ENCODE data around the gene PPP3CA.
"Not testable (repeated sequence)": the region's sequence is repeated elsewhere in the genome, so short reads cannot be mapped to it uniquely, and the experiment has no call there.

PPP3CA gene

GRCh38 chr4:101131058-101131457, 216.3 kb downstream of the PPP3CA start:
- not testable (repeated sequence) for DNase-seq

- DNase-seq, result not testable (repeated sequence)
Observed at GRCh38 chr4:101128898-101129297, 218.4 kb downstream of the PPP3CA start.

- DNase-seq, result no peak
Observed at GRCh38 chr4:101128473-101128872, 218.9 kb downstream of the PPP3CA start.

GRCh38 chr4:101127176-101127790, 220.0 kb downstream of the PPP3CA start:
- DNase-seq, result no peak

GRCh38 chr4:101126059-101126458, 221.3 kb downstream of the PPP3CA start:
- DNase-seq, result no peak

- DNase-seq, result no peak
Observed at GRCh38 chr4:101125045-101125942, 222.0 kb downstream of the PPP3CA start.

GRCh38 chr4:101123231-101123630, 224.1 kb downstream of the PPP3CA start:
- DNase-seq, result no peak

GRCh38 chr4:101122019-101122418, 225.3 kb downstream of the PPP3CA start:
- no peak for DNase-seq

GRCh38 chr4:101119141-101119540, 228.2 kb downstream of the PPP3CA start:
- DNase-seq, result no peak

GRCh38 chr4:101118617-101119016, 228.7 kb downstream of the PPP3CA start:
- DNase-seq, result no peak

GRCh38 chr4:101115887-101116286, 231.4 kb downstream of the PPP3CA start:
- DNase-seq, result no peak

GRCh38 chr4:101114936-101115372, 232.4 kb downstream of the PPP3CA start:
- no peak for DNase-seq

- DNase-seq, result no peak
Observed at GRCh38 chr4:101104312-101105052, 242.8 kb downstream of the PPP3CA start.

- DNase-seq, result no peak
Observed at GRCh38 chr4:101103381-101104142, 243.8 kb downstream of the PPP3CA start.

- DNase-seq, result no peak
Observed at GRCh38 chr4:101102114-101102742, 245.1 kb downstream of the PPP3CA start.

- DNase-seq, result no peak
Observed at GRCh38 chr4:101101072-101101471, 246.3 kb downstream of the PPP3CA start.

- DNase-seq, result no peak
Observed at GRCh38 chr4:101098666-101099400, 248.5 kb downstream of the PPP3CA start.

- not testable (repeated sequence) for DNase-seq
Observed at GRCh38 chr4:101092609-101093008, 254.7 kb downstream of the PPP3CA start.

- DNase-seq, result no peak
Observed at GRCh38 chr4:101089168-101089567, 258.2 kb downstream of the PPP3CA start.

- no peak for DNase-seq
Observed at GRCh38 chr4:101086801-101087586, 260.3 kb downstream of the PPP3CA start.

GRCh38 chr4:101083131-101083530, 264.2 kb downstream of the PPP3CA start:
- DNase-seq, result no peak

Measured in NCI-H1436 treated with DMSO at 0.1 percent for 48 hours (cell line).